HFFc6 (cell line): ENCODE measurements around the gene ADGRL1. TPM values are rescaled to one million over a fixed set of nuclear protein-coding genes. Genes with fewer than 3 reads are reported as not detected.

ENCODE experiments used
- DNase-seq: peaks from one replicate; pipeline ENCODE4 v3.0.0-alpha.2; 2018
- H3K27ac Mint-ChIP-seq: 2 replicates; pipeline ENCODE4 v1.8.0; 2020; ENCODE audit warnings: mild to moderate bottlenecking, mixed read lengths
- H3K27me3 Mint-ChIP-seq: 2 replicates; pipeline ENCODE4 v1.8.0; 2021; ENCODE audit warnings: mild to moderate bottlenecking, moderate library complexity, mixed read lengths; ENCODE audit not compliant: insufficient read depth
- H3K36me3 Mint-ChIP-seq: 2 replicates; pipeline ENCODE4 v1.8.0; 2021; ENCODE audit warnings: low read depth, mixed read lengths
- H3K4me1 Mint-ChIP-seq: 2 replicates; pipeline ENCODE4 v1.8.0; 2020; ENCODE audit warnings: low read depth, mixed read lengths
- H3K4me3 Mint-ChIP-seq: 2 replicates; pipeline ENCODE4 v1.8.0; 2020; ENCODE audit warnings: mild to moderate bottlenecking, moderate library complexity, mixed read lengths
- H3K9me3 Mint-ChIP-seq: 2 replicates; pipeline ENCODE4 v1.8.0; 2020; ENCODE audit warnings: mild to moderate bottlenecking, mixed read lengths
- total RNA-seq, 6 experiments: library from RNA; stranded (reverse); fragmentation: NEBNext Ultra II Directional; extraction: Animal tissue kit (Norgen Biotek cat#: 25700); gene quantifications; 2 replicates in 1 of 6; 3 replicates in 5 of 6; pipeline ENCODE4 v1.2.3, GENCODE V29; 2021
- TF ChIP-seq, protein P1 (sequence below): fragments of 200-600 bp; sonication (generic); IDR thresholded peaks from 2 replicates; pipeline ENCODE4 v1.5.0; 2021; ENCODE audit warnings: antibody characterized with exemption, mild to moderate bottlenecking

The ADGRL1 gene
- total RNA-seq, 6 experiments from 2014 or later: 1.6 to 2.9 (median 2.2) TPM

DNA sequence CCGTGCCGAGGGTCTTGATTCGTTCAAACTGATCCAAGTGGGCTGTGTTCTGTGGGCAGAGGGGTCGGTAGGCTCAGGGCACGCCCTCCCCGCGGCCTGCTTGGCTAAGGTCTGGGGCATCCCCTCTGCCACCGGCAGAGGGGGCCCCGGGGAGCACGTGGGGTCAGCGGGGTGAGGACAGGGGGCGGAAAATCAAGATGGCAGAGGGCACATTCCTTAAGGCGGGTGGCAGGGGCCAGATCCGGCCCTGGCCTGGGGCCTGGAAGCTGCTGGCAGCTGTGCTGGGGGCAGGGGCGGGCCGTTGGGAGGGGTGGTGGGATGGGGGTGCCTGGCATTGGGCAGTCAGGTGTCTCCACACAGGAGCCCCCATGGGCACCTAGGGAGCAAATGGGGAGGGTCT is 99.1 kb downstream of the ADGRL1 start:
- Mint-ChIP-seq H3K4me3 (no peak overlapping the region), H3K9me3 (no peaks in the 10 kb centered on the region), H3K27me3 (no peaks in the 10 kb centered on the region; the same call in 1 of the 2 replicates), H3K36me3 (peaks cover 4% of the 10 kb centered on the region; the same call in 1 of the 2 replicates), H3K4me1 (no peaks in the 10 kb centered on the region), H3K27ac (no peak overlapping the region)
- TF ChIP-seq, protein P1, sequence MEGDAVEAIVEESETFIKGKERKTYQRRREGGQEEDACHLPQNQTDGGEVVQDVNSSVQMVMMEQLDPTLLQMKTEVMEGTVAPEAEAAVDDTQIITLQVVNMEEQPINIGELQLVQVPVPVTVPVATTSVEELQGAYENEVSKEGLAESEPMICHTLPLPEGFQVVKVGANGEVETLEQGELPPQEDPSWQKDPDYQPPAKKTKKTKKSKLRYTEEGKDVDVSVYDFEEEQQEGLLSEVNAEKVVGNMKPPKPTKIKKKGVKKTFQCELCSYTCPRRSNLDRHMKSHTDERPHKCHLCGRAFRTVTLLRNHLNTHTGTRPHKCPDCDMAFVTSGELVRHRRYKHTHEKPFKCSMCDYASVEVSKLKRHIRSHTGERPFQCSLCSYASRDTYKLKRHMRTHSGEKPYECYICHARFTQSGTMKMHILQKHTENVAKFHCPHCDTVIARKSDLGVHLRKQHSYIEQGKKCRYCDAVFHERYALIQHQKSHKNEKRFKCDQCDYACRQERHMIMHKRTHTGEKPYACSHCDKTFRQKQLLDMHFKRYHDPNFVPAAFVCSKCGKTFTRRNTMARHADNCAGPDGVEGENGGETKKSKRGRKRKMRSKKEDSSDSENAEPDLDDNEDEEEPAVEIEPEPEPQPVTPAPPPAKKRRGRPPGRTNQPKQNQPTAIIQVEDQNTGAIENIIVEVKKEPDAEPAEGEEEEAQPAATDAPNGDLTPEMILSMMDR: no peak
- DNase-seq: no peak

DNA sequence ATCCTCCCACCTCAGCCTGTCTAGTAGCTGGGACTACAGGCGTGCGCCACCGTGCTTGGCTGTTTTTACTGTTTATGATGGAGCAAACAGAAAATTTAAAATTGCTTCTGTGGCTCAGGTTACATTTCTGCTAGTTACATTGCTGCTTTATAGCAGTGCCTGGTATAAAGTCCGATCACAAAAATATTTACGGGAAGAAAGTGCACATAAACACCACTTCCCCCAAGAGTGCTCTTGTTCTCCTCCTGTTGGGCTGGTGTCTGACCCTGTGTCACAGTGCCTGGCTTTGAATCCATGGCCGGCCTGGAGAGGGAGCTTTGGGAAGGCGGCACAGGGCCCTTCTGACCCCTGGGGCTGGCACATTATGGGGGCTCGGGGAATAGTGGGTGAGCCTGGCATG is 100.3 kb downstream of the ADGRL1 start:
- no peak for DNase-seq
- Mint-ChIP-seq H3K27ac (no peak overlapping the region), H3K9me3 (no peaks in the 10 kb centered on the region), H3K27me3 (no peaks in the 10 kb centered on the region; the same call in 1 of the 2 replicates), H3K36me3 (peaks cover 8% of the 10 kb centered on the region; the same call in 1 of the 2 replicates), H3K4me1 (no peaks in the 10 kb centered on the region), H3K4me3 (no peak overlapping the region)
- TF ChIP-seq, protein P1: no peak

DNA sequence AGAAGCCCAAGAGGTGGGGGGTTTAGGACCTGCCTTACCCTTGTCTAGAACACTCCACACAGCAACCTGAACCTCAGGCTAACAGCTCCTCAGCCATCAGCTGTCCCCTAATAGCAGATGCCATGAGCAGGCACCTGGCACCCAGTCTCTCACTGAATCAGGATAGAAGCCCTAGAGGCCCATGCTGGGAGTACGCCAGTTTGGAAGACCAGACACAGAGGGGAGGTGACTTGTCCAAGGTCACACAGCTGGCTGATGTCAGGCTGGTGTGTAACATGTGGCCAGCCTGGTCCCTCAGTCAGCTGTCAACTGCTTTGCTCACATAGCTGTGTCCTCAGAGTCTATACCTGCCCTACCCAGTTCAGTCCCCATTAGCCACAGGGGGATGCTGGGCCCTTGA is 102.7 kb downstream of the ADGRL1 start:
- Mint-ChIP-seq H3K27me3 (no peaks in the 10 kb centered on the region; the same call in 1 of the 2 replicates), H3K9me3 (no peaks in the 10 kb centered on the region), H3K4me3 (no peak overlapping the region), H3K27ac (no peak overlapping the region), H3K4me1 (no peaks in the 10 kb centered on the region), H3K36me3 (peaks cover 8% of the 10 kb centered on the region; the same call in 1 of the 2 replicates)
- no peak for DNase-seq
- TF ChIP-seq, protein P1: no peak

DNA sequence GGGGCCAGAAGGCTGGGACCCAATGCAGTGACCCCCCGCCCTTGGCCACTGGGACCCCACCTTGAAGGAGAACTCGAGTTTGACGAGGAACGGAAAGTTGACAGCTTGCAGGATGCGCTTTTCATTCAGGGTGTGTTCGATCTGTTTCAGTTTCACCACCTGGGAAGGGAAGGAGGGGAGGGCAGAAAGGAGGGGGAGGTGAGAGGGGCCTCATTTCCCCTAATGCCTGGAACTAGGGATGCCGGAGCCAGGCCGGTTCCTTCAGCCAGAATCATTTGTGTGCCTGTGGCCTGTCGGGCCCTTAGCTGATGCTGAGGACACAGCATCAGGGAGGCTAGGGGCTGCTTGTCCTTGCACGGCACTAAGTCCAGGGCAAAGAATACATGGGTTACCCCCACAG is 103.2 kb downstream of the ADGRL1 start:
- TF ChIP-seq, protein P1: no peak
- Mint-ChIP-seq H3K36me3 (peaks cover 8% of the 10 kb centered on the region; the same call in 1 of the 2 replicates), H3K4me3 (no peak overlapping the region), H3K4me1 (no peaks in the 10 kb centered on the region), H3K27ac (no peak overlapping the region), H3K9me3 (no peaks in the 10 kb centered on the region), H3K27me3 (no peaks in the 10 kb centered on the region)
- DNase-seq: no peak

DNA sequence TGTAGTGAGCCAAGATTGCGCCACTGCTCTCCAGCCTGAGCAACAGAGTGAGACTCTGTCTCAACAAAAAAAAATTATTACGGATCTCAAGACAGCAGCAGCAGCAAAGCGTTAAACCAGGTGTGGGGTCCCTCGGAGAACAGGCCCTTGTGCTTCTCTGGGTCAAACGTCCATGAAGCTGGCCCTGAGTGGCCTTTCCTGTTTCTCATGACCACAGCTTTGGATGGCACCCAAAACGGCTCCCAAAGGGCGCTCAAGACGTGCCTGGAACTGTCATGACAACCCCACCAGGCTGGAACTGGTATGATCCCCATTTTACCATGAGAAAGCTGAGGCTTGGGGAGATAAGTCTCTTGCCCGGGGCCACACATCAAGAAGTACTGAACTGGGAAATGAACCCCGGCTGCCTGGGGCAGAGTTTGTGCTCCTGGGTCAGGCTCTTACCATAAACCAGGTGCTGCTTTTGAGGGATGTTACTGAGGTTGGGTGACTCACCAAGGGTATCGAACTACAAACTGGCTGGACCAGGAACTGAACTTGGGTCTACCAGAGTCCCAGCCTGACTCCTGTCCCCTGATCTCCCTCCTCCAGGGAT is 103.8 kb downstream of the ADGRL1 start:
- Mint-ChIP-seq H3K27me3 (no peaks in the 10 kb centered on the region; the same call in 1 of the 2 replicates), H3K4me1 (no peaks in the 10 kb centered on the region), H3K4me3 (no peak overlapping the region), H3K9me3 (no peaks in the 10 kb centered on the region), H3K36me3 (peaks cover 9% of the 10 kb centered on the region; the same call in 1 of the 2 replicates), H3K27ac (no peak overlapping the region)
- TF ChIP-seq, protein P1: no peak
- DNase-seq: no peak
